Measurements from ENCODE around the gene KLF13.

- no peak for TF ChIP-seq EZH2phosphoT487 (IDR thresholded peaks at IDR 0.05; ENCODE audit: borderline replicate concordance, low read length)
- TF ChIP-seq, protein P1, sequence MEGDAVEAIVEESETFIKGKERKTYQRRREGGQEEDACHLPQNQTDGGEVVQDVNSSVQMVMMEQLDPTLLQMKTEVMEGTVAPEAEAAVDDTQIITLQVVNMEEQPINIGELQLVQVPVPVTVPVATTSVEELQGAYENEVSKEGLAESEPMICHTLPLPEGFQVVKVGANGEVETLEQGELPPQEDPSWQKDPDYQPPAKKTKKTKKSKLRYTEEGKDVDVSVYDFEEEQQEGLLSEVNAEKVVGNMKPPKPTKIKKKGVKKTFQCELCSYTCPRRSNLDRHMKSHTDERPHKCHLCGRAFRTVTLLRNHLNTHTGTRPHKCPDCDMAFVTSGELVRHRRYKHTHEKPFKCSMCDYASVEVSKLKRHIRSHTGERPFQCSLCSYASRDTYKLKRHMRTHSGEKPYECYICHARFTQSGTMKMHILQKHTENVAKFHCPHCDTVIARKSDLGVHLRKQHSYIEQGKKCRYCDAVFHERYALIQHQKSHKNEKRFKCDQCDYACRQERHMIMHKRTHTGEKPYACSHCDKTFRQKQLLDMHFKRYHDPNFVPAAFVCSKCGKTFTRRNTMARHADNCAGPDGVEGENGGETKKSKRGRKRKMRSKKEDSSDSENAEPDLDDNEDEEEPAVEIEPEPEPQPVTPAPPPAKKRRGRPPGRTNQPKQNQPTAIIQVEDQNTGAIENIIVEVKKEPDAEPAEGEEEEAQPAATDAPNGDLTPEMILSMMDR (IDR thresholded peaks at IDR 0.05; ENCODE audit: low read depth, low read length, poor library complexity, severe bottlenecking): no peak
Observed at GRCh38 chr15:31374986-31375385, 48.4 kb downstream of the KLF13 start.
